PFSK-1 (cell line): Measurements from ENCODE around the gene PXYLP1.

ENCODE experiments used
- FOXP2 ChIP-seq: optimal IDR thresholded peaks from 2 replicates; pipeline ENCODE3; 2011; ENCODE audit warnings: borderline replicate concordance, control low read depth, inconsistent platforms; ENCODE audit not compliant: insufficient read depth; ENCODE audit errors: extremely low read length, extremely low read depth
- POLR2AphosphoS5 ChIP-seq: IDR thresholded peaks from 2 replicates; pipeline ENCODE4 v1.6.1; 2012; ENCODE audit warnings: low read depth, mild to moderate bottlenecking, control low read depth, low read length, moderate library complexity
- REST ChIP-seq, 2 experiments: IDR thresholded peaks; 2 replicates each; pipeline versions ENCODE4 v1.6.1 to v1.8.0; 2011 to 2012; ENCODE audit warnings: low read depth in 2 of 2, low read length in 2 of 2, control low read depth in 1 of 2, inconsistent platforms in 1 of 2, mild to moderate bottlenecking in 1 of 2, moderate library complexity in 1 of 2; ENCODE audit not compliant: insufficient read depth in 1 of 2
- SIN3A ChIP-seq: IDR thresholded peaks from 2 replicates; pipeline ENCODE4 v1.6.1; 2012; ENCODE audit warnings: mild to moderate bottlenecking, low read length, moderate library complexity, borderline replicate concordance; ENCODE audit not compliant: insufficient read depth
- TAF1 ChIP-seq: IDR thresholded peaks from 2 replicates; pipeline ENCODE4 v1.6.1; 2012; ENCODE audit warnings: low read length, control low read depth, borderline replicate concordance; ENCODE audit not compliant: insufficient read depth

PXYLP1 gene

GRCh38 chr3:141343865-141344271, 112.2 kb downstream of the PXYLP1 start:
- TF ChIP-seq FOXP2 (no peak), REST (IDR thresholded peaks at IDR 0.05; ENCODE audit: insufficient read depth in 1 of 2, low read depth in 2 of 2, low read length in 2 of 2) (no peak), TAF1 (no peak), SIN3A (no peak), POLR2AphosphoS5 (no peak)
